Inflammatory macrophage treated with lipopolysaccharide for 4 hours (primary cell): ENCODE data around the gene URB2.
A peak's percentile ranks its signal among the peaks of the same experiment; 100 is the strongest.
"Not testable (repeated sequence)": the region's sequence is repeated elsewhere in the genome, so short reads cannot be mapped to it uniquely, and the experiment has no call there.

Experiments used
- DNase-seq: peaks from one replicate; pipeline ENCODE4 v3.0.0-alpha.2; 2020

URB2 gene

DNA sequence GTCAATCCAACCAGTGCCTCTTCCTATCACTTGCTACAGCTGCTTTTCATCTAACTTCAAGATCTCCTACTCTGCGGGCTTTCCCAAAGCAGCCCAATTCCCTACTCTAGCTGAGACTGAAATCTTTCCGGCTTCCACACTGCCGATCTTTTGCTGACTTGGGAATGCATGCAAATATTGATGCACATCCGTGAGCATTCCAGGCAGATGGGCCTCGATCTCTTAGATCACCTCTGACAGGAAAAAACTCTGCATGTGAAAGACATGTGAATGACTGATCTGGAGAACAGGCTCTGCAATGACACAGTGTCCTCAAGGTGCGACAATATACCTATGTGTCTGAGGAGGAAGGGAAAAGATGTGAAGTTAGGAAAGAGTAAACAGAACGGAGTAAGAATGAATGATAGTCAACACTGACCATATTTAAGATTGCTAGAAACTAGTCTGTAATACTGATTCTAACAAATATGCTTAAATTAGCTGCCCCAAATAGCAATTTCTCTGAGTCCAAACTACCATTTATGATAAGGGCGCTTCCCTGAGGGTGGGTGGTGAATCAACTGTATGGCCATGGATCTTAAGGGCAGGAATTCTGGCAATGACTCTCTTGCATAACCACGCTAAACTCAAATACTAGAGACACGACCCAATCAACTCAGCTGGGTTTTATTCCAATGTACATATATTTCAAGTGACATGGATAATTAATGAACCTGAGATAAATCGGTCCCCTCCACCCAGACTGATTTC, 8.5 kb upstream of the URB2 start:
- no peak for DNase-seq

GRCh38 chr1:229619002-229619401, 7.0 kb upstream of the URB2 start:
- no peak for DNase-seq

GRCh38 chr1:229619614-229620013, 6.4 kb upstream of the URB2 start:
- no peak for DNase-seq

DNA sequence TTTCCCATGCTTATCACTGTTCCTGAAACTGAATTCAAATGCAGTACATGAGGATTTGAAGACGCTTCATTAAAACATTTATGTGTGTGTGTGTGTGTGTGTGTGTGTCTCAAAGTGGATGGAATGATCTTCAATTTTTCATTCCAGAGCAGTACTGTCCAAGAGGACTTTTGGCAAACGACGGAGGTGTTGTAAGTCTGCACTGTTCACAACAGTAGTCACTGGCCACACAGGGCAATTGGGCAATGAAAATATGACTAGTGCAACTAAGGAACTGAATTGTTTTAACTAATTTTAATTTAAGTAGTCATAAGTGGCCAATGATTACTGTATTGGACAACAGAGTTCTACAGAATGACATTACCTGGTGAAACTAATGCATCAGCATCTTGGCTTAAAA, 5.2 kb upstream of the URB2 start:
- peak; percentile 44 for DNase-seq

DNA sequence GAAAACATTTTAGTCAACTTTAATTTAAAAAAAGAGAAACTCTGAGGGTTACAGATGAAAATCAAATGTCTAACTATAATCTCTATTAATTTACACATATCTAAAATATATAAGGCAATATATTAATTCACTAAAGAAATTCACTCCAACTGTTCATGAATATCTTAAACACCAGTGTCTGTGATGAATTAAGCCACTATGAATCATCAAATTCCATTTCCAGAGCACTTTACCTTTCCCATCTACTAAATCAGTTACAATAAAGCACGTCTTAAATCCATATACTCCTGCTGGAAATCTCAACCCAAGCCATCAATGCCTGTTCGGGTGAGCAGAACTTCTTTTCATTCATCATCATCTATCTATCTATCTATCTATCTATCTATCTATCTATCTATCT, 4.4 kb upstream of the URB2 start:
- no peak for DNase-seq

- not testable (repeated sequence) for DNase-seq
Measured at GRCh38 chr1:229622641-229623120, 3.4 kb upstream of the URB2 start.

DNA sequence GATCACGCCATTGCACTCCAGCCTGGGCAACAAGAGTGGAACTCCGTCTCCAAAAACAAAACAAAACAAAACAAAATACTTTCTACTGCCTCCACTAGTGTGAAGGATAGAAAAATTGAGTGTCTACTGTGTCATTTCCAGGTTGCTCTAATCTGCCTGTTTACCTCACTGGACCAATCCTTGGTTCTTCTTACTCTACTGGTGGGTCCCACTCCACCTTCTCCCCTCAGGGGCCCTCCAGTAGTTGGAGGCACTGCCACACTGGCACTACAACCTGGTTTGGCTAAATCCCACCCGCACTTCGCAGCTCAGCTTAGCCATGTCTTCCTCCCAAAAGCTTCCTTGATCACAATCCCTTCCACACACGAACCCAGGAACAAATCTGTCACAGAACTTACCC, 2.8 kb upstream of the URB2 start:
- DNase-seq, result no peak

GRCh38 chr1:229623838-229624237, 2.2 kb upstream of the URB2 start:
- no peak for DNase-seq

DNA sequence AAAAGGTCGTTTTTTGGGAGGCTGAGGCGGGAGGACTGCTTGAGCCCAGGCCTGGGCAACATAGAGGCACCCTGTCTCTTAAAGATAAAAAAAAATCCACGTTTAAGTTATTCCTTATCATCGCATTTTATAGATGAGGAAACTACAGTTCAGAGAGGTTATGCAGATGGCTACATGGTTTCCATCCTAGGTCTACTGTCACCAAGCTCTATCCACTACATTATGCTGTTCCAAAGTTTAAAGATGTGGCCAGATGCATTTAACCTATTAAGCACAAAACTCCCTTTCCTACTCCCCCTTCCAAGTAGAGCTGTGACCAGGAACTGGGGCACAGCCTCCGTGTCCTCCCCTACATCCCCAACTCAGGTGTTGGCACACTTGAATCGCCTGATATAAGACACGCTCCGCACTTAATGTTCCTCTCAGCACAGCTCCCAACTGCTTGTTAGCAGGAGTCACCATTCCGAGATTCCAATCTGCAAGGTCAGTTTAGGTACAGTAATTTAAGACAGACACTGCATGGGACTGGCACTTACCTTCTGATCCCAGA, 1.5 kb upstream of the URB2 start:
- DNase-seq, result no peak

- DNase-seq, result peak; percentile 69
Measured at GRCh38 chr1:229625071-229625914, 754 bp upstream of the URB2 start.

DNA sequence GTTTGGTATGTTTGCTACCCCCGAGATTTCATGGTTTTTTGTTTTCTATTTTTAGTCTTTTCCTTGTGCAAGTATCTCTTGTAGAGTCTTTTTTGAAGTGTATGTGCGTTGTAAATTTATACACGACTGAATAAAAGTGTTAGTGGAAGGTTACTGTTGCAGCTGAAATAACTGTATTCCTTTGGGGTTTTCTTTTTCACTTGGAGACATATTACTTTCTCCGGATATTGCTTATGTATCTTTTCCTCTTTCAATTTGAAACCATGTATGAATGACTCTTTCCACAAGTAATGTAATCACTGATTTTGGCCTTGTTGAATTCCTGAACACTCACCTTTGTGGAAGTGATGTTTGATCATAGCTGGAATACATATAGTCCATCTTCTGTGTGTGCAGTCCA, 956 bp downstream of the URB2 start:
- DNase-seq, result peak; percentile 5

GRCh38 chr1:229629261-229629660, 3.2 kb downstream of the URB2 start:
- no peak for DNase-seq

- no peak for DNase-seq
Measured at GRCh38 chr1:229631148-229631547, 5.1 kb downstream of the URB2 start.

GRCh38 chr1:229631966-229632365, 5.9 kb downstream of the URB2 start:
- DNase-seq, result no peak

DNA sequence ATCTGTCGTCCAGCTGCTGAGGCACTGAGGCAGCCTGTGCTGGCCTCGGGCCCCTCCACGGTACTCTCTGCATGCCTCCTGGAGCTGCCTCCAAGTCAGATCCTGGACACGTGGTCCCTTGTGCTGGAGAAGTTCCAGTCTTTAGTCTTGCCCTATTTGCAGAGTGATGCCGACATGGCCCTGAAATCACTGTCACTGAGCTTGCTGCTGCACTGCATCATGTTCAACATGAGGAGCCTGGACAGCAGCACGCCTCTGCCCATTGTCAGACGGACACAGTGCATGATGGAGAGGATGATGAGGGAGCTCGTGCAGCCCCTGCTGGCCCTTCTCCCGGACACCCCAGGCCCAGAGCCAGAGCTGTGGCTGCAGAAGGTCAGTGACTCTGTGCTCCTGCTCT, 10.0 kb downstream of the URB2 start:
- DNase-seq, result no peak

DNA sequence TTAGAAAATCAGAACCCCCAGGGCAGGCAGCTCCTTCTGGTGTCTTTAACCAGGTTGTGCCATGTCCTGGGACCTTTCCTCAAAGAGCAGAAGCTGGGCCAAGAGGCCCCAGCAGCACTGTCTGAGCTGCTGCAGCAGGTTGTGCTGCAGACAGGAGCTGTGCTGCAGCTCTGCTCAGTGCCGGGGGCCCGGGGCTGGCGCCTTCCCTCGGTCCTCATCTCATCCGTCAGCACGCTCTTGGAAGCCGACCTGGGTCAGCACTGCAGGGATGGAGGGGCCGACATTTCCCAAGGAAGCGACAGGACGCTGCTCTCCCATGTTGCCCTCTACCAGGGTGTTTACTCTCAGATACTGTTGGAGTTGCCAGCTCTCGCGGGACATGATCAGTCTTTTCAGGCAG, 11.7 kb downstream of the URB2 start:
- DNase-seq, result no peak

DNA sequence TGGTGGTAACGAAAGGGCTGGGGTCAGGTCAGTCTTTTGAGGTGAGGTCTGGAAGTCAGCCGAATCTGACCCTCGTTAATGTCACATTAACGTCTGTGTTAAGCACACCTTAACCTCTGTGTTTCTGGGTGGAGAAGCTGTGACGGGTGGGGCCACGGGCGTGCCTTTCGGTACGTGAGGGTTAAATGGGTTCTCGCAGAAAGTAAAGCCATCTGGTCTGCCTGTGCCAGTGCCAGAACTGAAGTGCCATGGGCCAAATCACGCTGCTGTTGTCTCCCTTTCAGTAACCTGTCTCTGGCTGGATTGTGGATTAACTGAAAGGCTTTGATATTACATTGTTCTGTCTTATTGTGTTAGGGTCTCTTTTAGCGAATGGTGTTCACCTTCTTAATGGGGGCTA, 14.4 kb downstream of the URB2 start:
- DNase-seq, result no peak

DNA sequence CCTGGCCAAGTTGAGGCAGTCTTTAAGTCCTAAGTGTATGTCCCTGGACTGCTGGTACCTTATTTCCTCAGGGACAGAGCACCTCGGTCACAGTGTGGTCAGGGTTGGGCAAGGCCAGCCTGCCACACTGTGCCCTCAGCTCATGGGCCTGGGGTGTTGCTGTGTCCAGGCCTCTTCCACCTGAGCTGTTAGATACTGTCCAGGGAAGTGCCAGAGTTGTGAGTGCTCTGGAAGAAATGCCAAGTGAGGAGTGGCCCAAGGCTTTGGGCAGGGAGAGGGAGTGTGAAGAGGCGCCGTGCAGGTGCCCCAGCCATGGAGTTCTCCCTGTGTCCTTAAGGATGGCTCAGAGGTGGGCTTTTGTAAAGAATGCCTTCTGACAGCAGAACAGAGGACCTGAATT, 15.3 kb downstream of the URB2 start:
- DNase-seq, result no peak

DNA sequence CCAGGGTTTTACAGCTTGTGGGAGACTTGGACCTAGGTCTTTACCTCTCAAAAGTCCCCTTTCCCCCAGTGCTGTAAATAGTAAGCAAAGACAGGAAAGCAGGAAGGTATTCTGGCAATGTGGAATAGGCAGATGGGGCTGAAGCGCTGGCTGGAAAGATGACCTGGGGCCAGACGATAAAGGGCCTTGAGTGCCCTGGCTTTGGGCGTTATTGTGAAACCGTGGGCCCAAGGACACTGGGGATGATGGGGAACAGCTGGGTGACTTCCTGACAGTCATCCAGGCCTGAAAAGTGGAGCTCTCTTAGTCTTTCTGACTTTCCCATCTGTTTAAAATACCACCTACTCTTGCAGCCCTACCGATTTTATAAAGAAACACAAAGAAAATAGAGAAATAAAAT, 16.3 kb downstream of the URB2 start:
- no peak for DNase-seq

- DNase-seq, result no peak
Measured at GRCh38 chr1:229642970-229643369, 16.9 kb downstream of the URB2 start.

DNA sequence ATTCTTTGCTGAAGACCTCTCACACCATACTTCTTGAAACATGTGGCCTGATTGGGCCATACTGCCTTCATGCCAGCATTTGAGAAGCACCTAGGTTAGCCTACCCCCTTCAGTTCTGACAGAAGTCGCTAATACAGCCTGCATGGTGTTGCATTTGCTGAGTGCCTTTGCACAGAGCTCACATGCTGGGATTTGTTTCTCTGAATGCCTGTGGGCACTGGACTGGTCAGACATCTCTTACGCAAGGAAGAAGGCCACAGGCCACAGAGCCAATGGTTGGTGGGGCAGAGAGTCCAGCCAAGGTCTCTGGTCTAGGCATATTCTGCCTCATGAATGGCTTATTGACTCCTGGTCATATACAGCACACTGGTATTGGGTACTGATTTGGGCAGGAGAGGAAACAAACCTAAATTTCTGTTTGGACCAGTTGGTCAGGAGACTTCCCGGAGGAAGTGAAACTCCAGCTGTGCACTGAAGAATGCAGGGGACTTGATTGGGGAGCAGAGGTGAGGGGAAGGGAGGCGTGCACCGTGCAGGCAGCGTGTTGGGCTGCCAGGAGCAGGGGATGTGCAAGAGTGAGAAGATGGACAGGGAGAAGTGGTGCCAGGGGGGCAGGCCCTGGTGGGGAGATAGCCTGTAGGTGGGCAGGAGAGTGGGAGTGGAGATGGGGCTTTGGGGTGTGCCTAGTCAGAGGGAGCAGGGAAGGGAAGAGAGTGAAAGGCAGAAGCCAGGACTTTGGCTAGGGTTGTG, 18.1 kb downstream of the URB2 start:
- DNase-seq, result peak; percentile 50

- no peak for DNase-seq
Measured at GRCh38 chr1:229645324-229645993, 19.4 kb downstream of the URB2 start.

GRCh38 chr1:229648406-229648805, 22.4 kb downstream of the URB2 start:
- DNase-seq, result no peak
